ENCODE results near the gene WDR31. TPM values are rescaled to one million over a fixed set of nuclear protein-coding genes. Genes with fewer than 3 reads are reported as not detected.

Gene WDR31
- total and polyA plus RNA-seq, 7 donors, result 0.66 to 6.9 (median 1.7) TPM

- Histone ChIP-seq H3K27ac (no peak overlapping the region), H3K4me3 (no peak overlapping the region), H3K27me3 (ENCODE audit: insufficient read depth in 3 of 3, low read length in 2 of 3) (no peaks in the 10 kb centered on the region), H3K36me3 (ENCODE audit: insufficient read depth in 1 of 2, low read depth in 1 of 2) (no peaks in the 10 kb centered on the region), H3K9me3 (no peaks in the 10 kb centered on the region), H3K4me1 (no peaks in the 10 kb centered on the region)
- TF ChIP-seq, protein P1, sequence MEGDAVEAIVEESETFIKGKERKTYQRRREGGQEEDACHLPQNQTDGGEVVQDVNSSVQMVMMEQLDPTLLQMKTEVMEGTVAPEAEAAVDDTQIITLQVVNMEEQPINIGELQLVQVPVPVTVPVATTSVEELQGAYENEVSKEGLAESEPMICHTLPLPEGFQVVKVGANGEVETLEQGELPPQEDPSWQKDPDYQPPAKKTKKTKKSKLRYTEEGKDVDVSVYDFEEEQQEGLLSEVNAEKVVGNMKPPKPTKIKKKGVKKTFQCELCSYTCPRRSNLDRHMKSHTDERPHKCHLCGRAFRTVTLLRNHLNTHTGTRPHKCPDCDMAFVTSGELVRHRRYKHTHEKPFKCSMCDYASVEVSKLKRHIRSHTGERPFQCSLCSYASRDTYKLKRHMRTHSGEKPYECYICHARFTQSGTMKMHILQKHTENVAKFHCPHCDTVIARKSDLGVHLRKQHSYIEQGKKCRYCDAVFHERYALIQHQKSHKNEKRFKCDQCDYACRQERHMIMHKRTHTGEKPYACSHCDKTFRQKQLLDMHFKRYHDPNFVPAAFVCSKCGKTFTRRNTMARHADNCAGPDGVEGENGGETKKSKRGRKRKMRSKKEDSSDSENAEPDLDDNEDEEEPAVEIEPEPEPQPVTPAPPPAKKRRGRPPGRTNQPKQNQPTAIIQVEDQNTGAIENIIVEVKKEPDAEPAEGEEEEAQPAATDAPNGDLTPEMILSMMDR (IDR thresholded peaks at IDR 0.05), result no peak
- intact Hi-C loops (cut with DNase I), result no loop called here
- ATAC-seq (no peak), DNase-seq (no peak)
- 76 to 81% (median 79%) methylated on average over 15 of the region's 15 CpGs for WGBS, 3 donors
These were observed 20.3 kb upstream of the WDR31 start for GRCh38 chr9:113360242-113360842.

DNA sequence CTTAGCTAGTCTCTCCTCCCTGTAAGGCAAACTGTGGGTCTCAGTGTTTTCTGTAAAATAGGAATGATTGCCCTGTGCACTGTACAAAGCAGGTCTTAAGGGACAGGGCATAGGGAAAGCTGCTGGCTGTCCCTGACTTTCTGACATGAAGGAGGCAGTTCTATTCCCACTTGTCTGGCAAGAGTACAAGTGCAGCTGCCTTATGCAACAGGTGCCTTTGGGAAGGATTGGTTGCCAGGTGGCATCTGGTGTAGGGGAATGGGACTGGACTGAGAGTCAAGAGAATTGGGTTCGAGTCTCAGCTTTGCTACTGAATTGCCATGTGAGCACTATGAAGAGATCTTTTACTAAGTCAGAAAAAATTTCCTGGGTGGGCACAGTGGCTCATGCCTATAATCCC lies 19.3 kb upstream of the WDR31 start:
- Histone ChIP-seq H3K4me1 (no peaks in the 10 kb centered on the region), H3K9me3 (no peaks in the 10 kb centered on the region), H3K27ac (no peak overlapping the region), H3K36me3 (ENCODE audit: insufficient read depth in 1 of 2, low read depth in 1 of 2) (no peaks in the 10 kb centered on the region), H3K4me3 (no peak overlapping the region), H3K27me3 (ENCODE audit: insufficient read depth in 3 of 3, low read length in 2 of 3) (peaks cover 0 to 3% (median 0%) of the 10 kb centered on the region in 3 donors)
- TF ChIP-seq, protein P1 (IDR thresholded peaks at IDR 0.05), result no peak
- intact Hi-C loops (cut with DNase I), result no loop called here
- peak in 2 of 4 donors; percentile 35 to 42 for ATAC-seq
- 35 to 40% (median 35%) methylated on average over 1 of the region's 1 CpG for WGBS, 3 donors
- no peak for DNase-seq

GRCh38 chr9:113356686-113357292 lies 16.7 kb upstream of the WDR31 start:
- no peaks in the 10 kb centered on the region for H3K36me3 ChIP-seq (ENCODE audit: insufficient read depth in 1 of 2, low read depth in 1 of 2)
- no peaks in the 10 kb centered on the region for H3K4me1 ChIP-seq
- TF ChIP-seq, protein P1 (IDR thresholded peaks at IDR 0.05), result no peak
- H3K27ac ChIP-seq, result no peak overlapping the region
- H3K27me3 ChIP-seq (ENCODE audit: insufficient read depth in 3 of 3, low read length in 2 of 3), result peaks cover 0 to 10% (median 0%) of the 10 kb centered on the region in 3 donors
- H3K9me3 ChIP-seq, result no peaks in the 10 kb centered on the region
- WGBS, 3 donors, result 77 to 82% (median 77%) methylated on average over 7 of the region's 7 CpGs
- intact Hi-C loops (cut with DNase I), result no loop called here
- no peak overlapping the region for H3K4me3 ChIP-seq
- ATAC-seq (no peak), DNase-seq (no peak)

DNA sequence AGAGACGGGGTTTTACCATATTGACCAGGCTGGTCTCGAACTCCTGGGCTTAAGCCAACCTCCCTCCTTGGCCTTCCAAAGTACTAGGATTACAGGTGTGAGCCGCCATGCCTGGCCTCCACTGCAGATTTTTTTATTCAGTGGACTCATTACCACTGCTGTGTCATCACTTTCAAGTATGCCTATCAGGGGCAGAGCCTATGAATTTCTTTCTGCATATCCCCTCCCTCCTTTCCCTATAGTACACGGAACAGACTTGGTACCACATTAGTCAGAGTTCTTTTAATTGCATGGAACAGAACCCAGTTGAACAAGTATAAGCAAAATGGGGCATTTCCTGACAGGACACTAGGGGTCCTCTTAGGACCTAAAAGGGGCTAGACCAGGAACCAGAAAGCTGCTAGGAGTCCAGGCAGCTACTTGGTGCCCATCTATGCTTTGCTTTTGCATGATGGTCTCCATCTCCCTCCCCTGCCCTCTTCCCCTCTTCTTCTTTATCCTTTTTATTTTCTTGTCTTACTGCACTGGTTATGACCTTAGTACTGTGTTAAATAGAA lies 15.0 kb upstream of the WDR31 start:
- Histone ChIP-seq H3K9me3 (no peaks in the 10 kb centered on the region), H3K36me3 (ENCODE audit: insufficient read depth in 1 of 2, low read depth in 1 of 2) (no peaks in the 10 kb centered on the region), H3K27me3 (ENCODE audit: insufficient read depth in 3 of 3, low read length in 2 of 3) (peaks cover 0 to 27% (median 0%) of the 10 kb centered on the region in 3 donors), H3K27ac (no peak overlapping the region), H3K4me1 (no peaks in the 10 kb centered on the region), H3K4me3 (no peak overlapping the region)
- TF ChIP-seq, protein P1 (IDR thresholded peaks at IDR 0.05), result no peak
- intact Hi-C loops (cut with DNase I), result no loop called here
- DNase-seq, result no peak
- WGBS, 3 donors, result 74 to 79% (median 76%) methylated on average over 4 of the region's 4 CpGs
- no peak for ATAC-seq
